ENCODE results near the gene HOXC6.

HOXC6 gene

DNA sequence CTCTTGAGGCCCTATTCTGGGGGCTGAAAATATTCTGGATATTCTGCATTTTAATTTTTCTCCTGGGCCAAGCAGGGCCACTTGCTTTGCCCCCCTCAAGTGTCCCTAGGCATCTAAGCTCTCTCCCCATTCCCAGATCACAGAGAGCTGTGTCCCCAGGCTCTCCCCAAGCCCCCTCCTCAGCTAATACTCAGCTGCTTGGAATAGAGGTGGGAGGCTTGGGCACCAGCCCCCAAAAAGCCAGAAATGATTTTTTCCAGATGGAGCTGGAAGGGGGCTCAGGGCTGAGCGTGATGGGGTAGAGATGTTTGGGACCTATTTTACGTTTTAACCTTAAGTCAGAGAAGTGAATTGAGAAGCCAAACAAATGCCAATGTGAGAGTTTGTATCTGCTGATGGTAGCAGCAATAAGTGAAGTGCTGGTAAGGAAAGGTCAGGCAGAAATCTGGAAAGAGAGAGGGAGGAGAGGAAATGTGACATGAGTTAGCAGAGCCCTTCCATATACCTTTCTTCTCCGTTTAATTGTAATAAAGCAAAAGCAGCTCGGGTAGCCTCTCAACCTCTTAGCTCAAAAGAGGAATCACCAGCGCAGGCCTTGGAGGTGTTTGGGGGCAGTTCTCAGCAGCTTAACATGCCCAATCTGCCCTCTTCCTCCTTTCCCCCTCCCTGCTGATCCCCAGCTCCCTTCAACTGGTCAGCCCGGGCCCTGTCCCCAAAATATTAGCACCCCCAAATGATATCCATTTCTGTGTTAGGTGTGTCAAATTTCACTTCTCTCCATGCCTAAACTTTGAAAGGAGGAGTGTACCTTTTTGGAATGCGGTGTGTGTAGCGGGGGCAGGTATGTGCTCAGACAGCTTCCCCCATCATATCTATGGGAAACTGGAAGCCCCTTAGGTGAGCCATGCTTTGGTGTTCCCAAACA is 5.0 kb upstream of the HOXC6 start:
- no peak overlapping the region for H3K4me3 ChIP-seq (ENCODE audit: control insufficient read depth in 1 of 7, extremely low read depth in 1 of 7, insufficient read depth in 4 of 7, low read depth in 2 of 7, low read length in 6 of 7)
- peaks cover 26 to 99% (median 54%) of the 10 kb centered on the region in 5 experiments for H3K27me3 ChIP-seq (replicated peaks in 2 of 5; ENCODE audit: control insufficient read depth in 4 of 5, insufficient read depth in 5 of 5, low read length in 4 of 5)

DNA sequence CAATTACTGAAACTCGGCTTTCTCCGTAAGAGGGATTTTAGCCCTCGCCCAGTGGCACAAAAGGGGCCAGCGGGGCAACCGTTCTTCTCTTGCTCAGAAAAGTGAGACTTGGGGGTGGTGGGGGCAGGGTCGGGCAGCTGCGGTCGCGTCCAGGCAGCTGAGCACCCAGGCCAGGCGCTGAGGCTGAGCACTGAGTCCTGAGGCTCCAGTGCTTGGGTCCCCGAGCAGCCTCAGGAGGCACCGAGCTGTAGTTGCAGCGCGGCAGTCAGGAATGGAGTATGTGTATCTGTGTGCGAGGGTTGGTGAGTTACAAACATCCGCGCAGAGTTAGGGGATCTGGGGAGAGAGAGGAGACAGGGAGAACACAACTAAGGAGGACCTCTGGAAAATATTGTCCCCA is 4.1 kb upstream of the HOXC6 start:
- WGBS (ENCODE audit: insufficient coverage): 35% methylated on average over 12 of the region's 17 CpGs
- no peak for DNase-seq
- ChIA-PET CTCF (interaction anchor here (0.8 to 2.8 kb wide), 10 partner anchors 8 to 184 kb away, joined by 3 to 15 read pairs (median 6); partner anchors contain the start of gene HOXC5), POLR2A (no interaction called here)
- H3K27ac ChIP-seq (ENCODE audit: insufficient read depth in 1 of 2, low read depth in 1 of 2, low read length in 2 of 2, poor library complexity in 1 of 2, severe bottlenecking in 2 of 2): no peak overlapping the region
- peaks cover 0 to 4% (median 1%) of the 10 kb centered on the region in 4 experiments for H3K4me1 ChIP-seq (ENCODE audit: control extremely low read depth in 1 of 4, control insufficient read depth in 4 of 4, insufficient read depth in 4 of 4, low read length in 3 of 4)
- H3K9me3 ChIP-seq (ENCODE audit: control extremely low read depth in 1 of 5, control insufficient read depth in 4 of 5, insufficient read depth in 2 of 5, low read depth in 1 of 5, low read length in 4 of 5): no peaks in the 10 kb centered on the region
- H3K36me3 ChIP-seq (ENCODE audit: control insufficient read depth in 4 of 4, insufficient read depth in 4 of 4, low read length in 3 of 4): no peaks in the 10 kb centered on the region
- peaks cover 26 to 100% (median 58%) of the 10 kb centered on the region in 5 experiments for H3K27me3 ChIP-seq (replicated peaks in 2 of 5; ENCODE audit: control insufficient read depth in 4 of 5, insufficient read depth in 5 of 5, low read length in 4 of 5)
- no peak overlapping the region for H3K4me3 ChIP-seq (ENCODE audit: control insufficient read depth in 1 of 7, extremely low read depth in 1 of 7, insufficient read depth in 4 of 7, low read depth in 2 of 7, low read length in 6 of 7)

More for the DNA sequence above, 5.0 kb upstream of the HOXC6 start:
- POLR2A ChIA-PET: interaction anchor here (0.5 kb wide), 2 partner anchors 9 to 14 kb away, joined by 3 read pairs; partner anchors contain the start of gene HOXC8
- CTCF ChIA-PET: interaction anchor here (0.7 to 2.8 kb wide), 11 partner anchors 8 to 184 kb away, joined by 3 to 15 read pairs (median 6); partner anchors contain the start of gene HOXC5
- H3K9me3 ChIP-seq (ENCODE audit: control extremely low read depth in 1 of 5, control insufficient read depth in 4 of 5, insufficient read depth in 2 of 5, low read depth in 1 of 5, low read length in 4 of 5): no peaks in the 10 kb centered on the region
- H3K4me1 ChIP-seq (ENCODE audit: control extremely low read depth in 1 of 4, control insufficient read depth in 4 of 4, insufficient read depth in 4 of 4, low read length in 3 of 4): peaks cover 0 to 9% (median 3%) of the 10 kb centered on the region in 4 experiments
- H3K27ac ChIP-seq (ENCODE audit: insufficient read depth in 1 of 2, low read depth in 1 of 2, low read length in 2 of 2, poor library complexity in 1 of 2, severe bottlenecking in 2 of 2): no peak overlapping the region
- DNase-seq: no peak
- H3K36me3 ChIP-seq (ENCODE audit: control insufficient read depth in 4 of 4, insufficient read depth in 4 of 4, low read length in 3 of 4): no peaks in the 10 kb centered on the region
- WGBS (ENCODE audit: insufficient coverage): 55% methylated on average over 5 of the region's 8 CpGs

DNA sequence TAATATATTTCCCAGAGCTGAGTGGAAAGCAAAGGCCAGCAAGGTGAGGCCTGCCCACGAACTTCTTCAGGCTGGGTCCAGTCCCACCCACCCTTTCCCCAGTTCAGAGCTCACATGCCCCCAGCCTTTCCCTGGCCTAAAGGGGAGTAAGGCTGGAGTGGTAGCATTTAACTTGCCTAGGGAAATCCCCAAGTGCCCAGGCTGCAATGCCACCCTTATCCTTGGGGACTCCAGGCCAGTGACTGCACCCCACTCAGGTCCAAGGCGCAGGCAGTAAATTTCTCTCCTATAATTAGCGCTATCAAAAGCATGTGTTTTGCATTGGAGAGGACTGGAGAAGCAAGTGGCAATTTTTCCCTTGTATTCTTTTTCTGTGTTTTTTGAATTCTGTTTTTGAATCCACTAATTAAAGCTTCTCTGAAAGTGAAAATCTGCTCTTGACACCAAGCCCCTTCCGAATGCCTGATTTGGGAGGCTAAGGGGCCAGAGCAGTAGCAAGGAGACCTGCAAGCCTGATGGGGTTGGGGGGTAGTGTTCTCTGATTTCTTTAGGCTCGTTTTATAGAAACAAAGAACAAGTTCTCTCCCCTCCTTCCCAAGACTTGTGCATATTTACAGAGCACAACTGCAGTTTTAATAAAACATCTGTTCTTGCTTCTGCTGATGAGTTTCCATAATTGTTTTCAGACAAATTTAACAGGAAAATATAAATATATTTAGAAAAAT is 3.5 kb upstream of the HOXC6 start:
- ChIA-PET CTCF (interaction anchor here (0.8 to 2.8 kb wide), 9 partner anchors 8 to 183 kb away, joined by 3 to 15 read pairs (median 5); partner anchors contain the start of gene HOXC5), POLR2A (no interaction called here)
- H3K4me1 ChIP-seq (ENCODE audit: control extremely low read depth in 1 of 4, control insufficient read depth in 4 of 4, insufficient read depth in 4 of 4, low read length in 3 of 4): peaks cover 0 to 4% (median 0%) of the 10 kb centered on the region in 4 experiments
- peaks cover 26 to 100% (median 56%) of the 10 kb centered on the region in 5 experiments for H3K27me3 ChIP-seq (replicated peaks in 2 of 5; ENCODE audit: control insufficient read depth in 4 of 5, insufficient read depth in 5 of 5, low read length in 4 of 5)
- no peak for DNase-seq
- H3K27ac ChIP-seq (ENCODE audit: insufficient read depth in 1 of 2, low read depth in 1 of 2, low read length in 2 of 2, poor library complexity in 1 of 2, severe bottlenecking in 2 of 2): no peak overlapping the region
- no peak overlapping the region for H3K4me3 ChIP-seq (ENCODE audit: control insufficient read depth in 1 of 7, extremely low read depth in 1 of 7, insufficient read depth in 4 of 7, low read depth in 2 of 7, low read length in 6 of 7)
- H3K9me3 ChIP-seq (ENCODE audit: control extremely low read depth in 1 of 5, control insufficient read depth in 4 of 5, insufficient read depth in 2 of 5, low read depth in 1 of 5, low read length in 4 of 5): no peaks in the 10 kb centered on the region
- 57% methylated on average over 3 of the region's 5 CpGs for WGBS (ENCODE audit: insufficient coverage)
- H3K36me3 ChIP-seq (ENCODE audit: control insufficient read depth in 4 of 4, insufficient read depth in 4 of 4, low read length in 3 of 4): no peaks in the 10 kb centered on the region

DNA sequence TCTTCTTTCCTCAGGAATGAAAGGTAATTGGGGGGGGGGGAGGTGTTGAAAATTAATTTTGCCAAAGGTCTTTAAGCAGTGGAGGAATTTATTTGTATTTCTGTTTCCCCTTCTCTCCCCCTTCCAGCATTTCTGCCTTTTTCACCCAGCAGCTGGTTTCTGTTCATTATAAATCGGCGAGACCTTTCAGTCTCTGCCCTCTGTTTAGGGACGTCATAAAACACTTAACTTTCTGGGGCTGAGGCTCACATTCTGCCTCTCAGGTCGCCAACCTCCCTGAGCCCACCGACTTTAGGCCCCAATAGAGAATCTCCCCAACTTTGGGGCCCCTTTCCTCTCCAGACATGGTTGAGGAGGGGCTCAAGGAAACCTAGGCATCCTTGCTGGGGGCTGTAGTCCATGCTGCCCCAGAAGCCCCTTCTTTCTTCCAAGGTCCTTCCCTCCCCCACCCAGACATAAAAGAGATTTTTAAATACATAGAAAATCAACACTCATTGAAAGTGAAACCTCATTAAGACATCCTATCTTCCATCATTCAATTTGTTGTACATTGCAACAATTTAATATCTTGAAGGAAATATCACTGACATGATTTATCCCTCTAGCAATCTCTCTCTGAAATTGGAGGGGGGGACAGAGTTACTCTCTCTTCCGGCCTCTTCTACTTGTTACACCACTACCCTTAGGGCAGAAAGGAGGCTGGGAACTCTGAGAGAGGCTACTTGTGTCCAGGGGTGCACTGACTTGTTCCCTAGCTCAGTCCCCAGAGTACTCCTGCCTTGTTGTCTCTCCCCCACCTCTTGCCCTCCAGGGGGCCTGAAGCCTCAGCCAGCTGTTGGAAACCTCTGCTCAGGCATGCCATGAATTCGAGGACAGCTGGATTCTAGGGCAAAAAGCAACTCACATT is 2.5 kb upstream of the HOXC6 start:
- no peak for DNase-seq
- CTCF ChIA-PET: interaction anchor here (0.6 to 2.5 kb wide), 5 partner anchors 15 to 182 kb away, joined by 3 to 9 read pairs (median 4); partner anchors contain the start of gene HOXC8
- peaks cover 0 to 5% (median under 1%) of the 10 kb centered on the region in 4 experiments for H3K4me1 ChIP-seq (ENCODE audit: control extremely low read depth in 1 of 4, control insufficient read depth in 4 of 4, insufficient read depth in 4 of 4, low read length in 3 of 4)
- no peak overlapping the region for H3K27ac ChIP-seq (ENCODE audit: insufficient read depth in 1 of 2, low read depth in 1 of 2, low read length in 2 of 2, poor library complexity in 1 of 2, severe bottlenecking in 2 of 2)
- POLR2A ChIA-PET: interaction anchor here (1.1 to 1.6 kb wide), 2 partner anchors 23 to 163 kb away, joined by 3 to 4 read pairs; partner anchors contain the start of gene SMUG1
- peaks cover 26 to 100% (median 55%) of the 10 kb centered on the region in 5 experiments for H3K27me3 ChIP-seq (replicated peaks in 2 of 5; ENCODE audit: control insufficient read depth in 4 of 5, insufficient read depth in 5 of 5, low read length in 4 of 5)
- H3K9me3 ChIP-seq (ENCODE audit: control extremely low read depth in 1 of 5, control insufficient read depth in 4 of 5, insufficient read depth in 2 of 5, low read depth in 1 of 5, low read length in 4 of 5): no peaks in the 10 kb centered on the region
- no peaks in the 10 kb centered on the region for H3K36me3 ChIP-seq (ENCODE audit: control insufficient read depth in 4 of 4, insufficient read depth in 4 of 4, low read length in 3 of 4)
- 29% methylated on average over 6 of the region's 7 CpGs for WGBS (ENCODE audit: insufficient coverage)
- H3K4me3 ChIP-seq (ENCODE audit: control insufficient read depth in 1 of 7, extremely low read depth in 1 of 7, insufficient read depth in 4 of 7, low read depth in 2 of 7, low read length in 6 of 7): no peak overlapping the region

DNA sequence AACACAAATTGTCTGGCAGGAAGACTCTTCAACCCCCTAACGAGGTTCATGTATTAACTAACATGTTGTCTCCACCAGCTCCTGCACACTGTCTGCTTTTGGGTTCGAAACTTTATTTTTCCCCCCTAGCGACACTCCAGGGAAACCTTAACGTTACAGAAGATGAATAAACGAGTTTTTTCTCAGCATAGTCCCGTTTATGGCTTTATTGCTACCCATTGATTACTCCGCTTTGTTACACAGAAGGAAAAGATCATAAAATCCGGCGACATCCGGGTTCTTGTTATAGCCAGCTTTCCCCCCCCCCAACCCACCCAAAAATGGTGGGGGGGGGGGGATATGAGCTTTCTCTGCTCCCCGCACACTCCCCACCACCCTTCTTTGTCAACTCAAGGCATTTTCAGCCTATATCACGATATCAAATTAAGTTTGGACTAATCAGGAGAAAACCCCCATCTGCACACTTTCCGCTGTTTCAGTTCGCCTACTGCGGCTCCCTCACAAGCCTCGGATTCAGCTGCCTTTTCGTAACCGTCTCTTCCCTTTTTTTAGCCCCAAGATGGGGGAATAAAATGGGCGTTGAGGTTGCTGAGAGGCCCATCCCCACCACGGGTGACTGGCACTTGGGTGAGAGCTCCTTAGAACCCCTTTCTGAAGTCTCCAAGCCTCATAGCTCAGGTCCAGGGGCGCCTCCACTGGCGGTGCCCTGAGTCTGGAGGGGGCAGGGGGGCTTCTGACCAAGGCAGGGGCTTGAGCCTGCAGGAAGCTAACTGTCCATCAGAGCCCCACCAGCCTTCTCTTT is 1.4 kb upstream of the HOXC6 start:
- 16% methylated on average over 17 of the region's 22 CpGs for WGBS (ENCODE audit: insufficient coverage)
- Histone ChIP-seq H3K36me3 (ENCODE audit: control insufficient read depth in 4 of 4, insufficient read depth in 4 of 4, low read length in 3 of 4) (no peaks in the 10 kb centered on the region), H3K4me1 (ENCODE audit: control extremely low read depth in 1 of 4, control insufficient read depth in 4 of 4, insufficient read depth in 4 of 4, low read length in 3 of 4) (peaks cover 0 to 6% (median 3%) of the 10 kb centered on the region in 4 experiments), H3K9me3 (ENCODE audit: control extremely low read depth in 1 of 5, control insufficient read depth in 4 of 5, insufficient read depth in 2 of 5, low read depth in 1 of 5, low read length in 4 of 5) (no peaks in the 10 kb centered on the region), H3K27ac (ENCODE audit: insufficient read depth in 1 of 2, low read depth in 1 of 2, low read length in 2 of 2, poor library complexity in 1 of 2, severe bottlenecking in 2 of 2) (no peak overlapping the region), H3K27me3 (replicated peaks in 2 of 5; ENCODE audit: control insufficient read depth in 4 of 5, insufficient read depth in 5 of 5, low read length in 4 of 5) (peaks cover 31 to 100% (median 55%) of the 10 kb centered on the region in 5 experiments), H3K4me3 (ENCODE audit: control insufficient read depth in 1 of 7, extremely low read depth in 1 of 7, insufficient read depth in 4 of 7, low read depth in 2 of 7, low read length in 6 of 7) (no peak overlapping the region)
- ChIA-PET CTCF (interaction anchor here (0.8 to 1.6 kb wide), 7 partner anchors 9 to 189 kb away, joined by 3 to 5 read pairs (median 4); no protein-coding TSS in a partner anchor), POLR2A (interaction anchor here (1.1 to 1.6 kb wide), 2 partner anchors 22 to 162 kb away, joined by 3 to 4 read pairs; partner anchors contain the start of gene SMUG1)
- DNase-seq: no peak
